NCI-H2029 (cell line): ENCODE results near the gene CLTB.

Experiments used
- DNase-seq: peaks from one replicate; lab custom pipeline; 2025; lab: John Stamatoyannopoulos, UW

Gene CLTB

GRCh38 chr5:176381979-176382378 lies 34.4 kb downstream of the CLTB start:
- DNase-seq, result no peak

- DNase-seq, result no peak
These were observed 34.9 kb downstream of the CLTB start for GRCh38 chr5:176381423-176381822.

- no peak for DNase-seq
These were observed 36.5 kb downstream of the CLTB start for GRCh38 chr5:176379881-176380280.

- no peak for DNase-seq
These were observed 43.1 kb downstream of the CLTB start for GRCh38 chr5:176373100-176373818.

GRCh38 chr5:176371621-176372539 lies 44.5 kb downstream of the CLTB start:
- no peak for DNase-seq

- no peak for DNase-seq
These were observed 46.2 kb downstream of the CLTB start for GRCh38 chr5:176369934-176370711.

GRCh38 chr5:176368726-176369125 lies 47.6 kb downstream of the CLTB start:
- DNase-seq, result no peak

- no peak for DNase-seq
These were observed 50.0 kb downstream of the CLTB start for GRCh38 chr5:176366232-176366894.

- DNase-seq, result no peak
These were observed 50.7 kb downstream of the CLTB start, which contains the start of gene ARL10 for GRCh38 chr5:176365351-176366231. TSS of gene ARL10 (plus strand) at chr5:176365487. CDS start at chr5:176365564, 77 bp downstream.

- DNase-seq, result no peak
These were observed 51.5 kb downstream of the CLTB start for GRCh38 chr5:176364765-176365350.

- no peak for DNase-seq
These were observed 54.2 kb downstream of the CLTB start for GRCh38 chr5:176362233-176362490.

- DNase-seq, result peak; percentile 85
These were observed 54.7 kb downstream of the CLTB start, which contains the start of gene KIAA1191 for GRCh38 chr5:176361437-176362232. TSS of gene KIAA1191 (minus strand) at chr5:176361764. CDS start at chr5:176359508, 2,256 bp downstream.

GRCh38 chr5:176360894-176361436 lies 55.4 kb downstream of the CLTB start:
- no peak for DNase-seq

GRCh38 chr5:176359658-176360057 lies 56.7 kb downstream of the CLTB start:
- no peak for DNase-seq

- DNase-seq, result no peak
These were observed 60.2 kb downstream of the CLTB start for GRCh38 chr5:176356179-176356566.

GRCh38 chr5:176355400-176356178 lies 60.8 kb downstream of the CLTB start:
- DNase-seq, result no peak

GRCh38 chr5:176353533-176353932 lies 62.8 kb downstream of the CLTB start:
- DNase-seq, result no peak

GRCh38 chr5:176352116-176352878 lies 64.0 kb downstream of the CLTB start:
- DNase-seq, result no peak
